ENCODE data around the gene EIF5. TPM values are rescaled to one million over a fixed set of nuclear protein-coding genes. Genes with fewer than 3 reads are reported as not detected.

EIF5 gene
- total and polyA plus RNA-seq, 2 of the 4 experiments (the other 2 are of a cell fraction) = 181 to 241 TPM

- ChIA-PET CTCF (interaction anchor here (0.6 to 2.0 kb wide), 16 partner anchors 8 to 1351 kb away, joined by 3 to 17 read pairs (median 4); no protein-coding TSS in a partner anchor), POLR2A (ENCODE audit: unreplicated experiment) (interaction anchor here (0.8 kb wide), 2 partner anchors 47 to 57 kb away, joined by 3 to 5 read pairs; partner anchors contain the start of gene EIF5)
- no peak overlapping the region for H3K18ac ChIP-seq (ENCODE audit: low read depth, low read length)
- ATAC-seq (ENCODE audit: low read depth) (no peak), DNase-seq (no peak)
- no peak overlapping the region for H4K8ac ChIP-seq (ENCODE audit: low read depth in 2 of 2, low read length in 2 of 2)
- H3K4me2 ChIP-seq (ENCODE audit: low read depth, low read length) = no peak overlapping the region
- no peak overlapping the region for H2AFZ ChIP-seq (replicated peaks; ENCODE audit: low read length, poor library complexity)
- H2AK9ac ChIP-seq (replicated peaks; ENCODE audit: low read depth, low read length, poor library complexity) = no peak overlapping the region
- H3K9ac ChIP-seq (ENCODE audit: low read depth, low read length) = no peak overlapping the region
- no peaks in the 10 kb centered on the region for H3K9me3 ChIP-seq (ENCODE audit: control insufficient read depth, insufficient read depth, low read length)
- intact Hi-C loops (cut with micrococcal nuclease) = loop anchor here (2.0 kb wide), 1 partner anchor 46 kb away; no protein-coding TSS in a partner anchor
- H3K4me1 ChIP-seq (ENCODE audit: control insufficient read depth, insufficient read depth, low read length) = peaks cover 15% of the 10 kb centered on the region
- in situ Hi-C loops (cut with MboI; ENCODE audit: low sequenced_read_pairs) = no loop called here
- no peak overlapping the region for H3K4ac ChIP-seq (ENCODE audit: low read depth, low read length)
- H2BK120ac ChIP-seq (ENCODE audit: low read depth, low read length) = no peak overlapping the region
- H3K23ac ChIP-seq (ENCODE audit: low read depth, low read length) = no peak overlapping the region
- peaks cover 0 to 38% of the 10 kb centered on the region in 2 experiments; a peak in 2 of 4 replicates for H3K79me1 ChIP-seq (ENCODE audit: low read depth in 1 of 2, low read length in 2 of 2)
- H4K5ac ChIP-seq (ENCODE audit: low read depth, low read length) = no peak overlapping the region
- H3K4me3 ChIP-seq (ENCODE audit: insufficient read depth, low read depth, low read length) = no peak overlapping the region
- H3K9me1 ChIP-seq (ENCODE audit: insufficient read depth, low read length) = peaks cover 12% of the 10 kb centered on the region
- dilution Hi-C loops (cut with HindIII; ENCODE audit: low sequenced_read_pairs, unreplicated experiment) = no loop called here
- H2BK15ac ChIP-seq (ENCODE audit: low read depth, low read length) = no peak overlapping the region
- H2BK20ac ChIP-seq (ENCODE audit: low read depth, low read length) = no peak overlapping the region
- 88% methylated on average over 4 of the region's 4 CpGs; no CpG with 5 or more reads in 1 of the 2 experiments for WGBS, 2 experiments (ENCODE audit: extremely low coverage in 2 of 2, insufficient read length in 1 of 2)
- no peaks in the 10 kb centered on the region for H3K27me3 ChIP-seq (ENCODE audit: control insufficient read depth, insufficient read depth, low read length)
- no peak overlapping the region for H2AK5ac ChIP-seq (ENCODE audit: low read depth, low read length)
- TF ChIP-seq MAZ (IDR thresholded peaks at IDR 0.05; ENCODE audit: borderline replicate concordance, low read depth, low read length) = no peak
- no peak for TF ChIP-seq CEBPB (IDR thresholded peaks at IDR 0.05; ENCODE audit: low read depth, low read length)
- TF ChIP-seq RAD21 (IDR thresholded peaks at IDR 0.05; ENCODE audit: low read length) = no peak
- TF ChIP-seq FOS (IDR thresholded peaks at IDR 0.05; ENCODE audit: low read depth, low read length) = no peak
- H3K36me3 ChIP-seq (ENCODE audit: control insufficient read depth, insufficient read depth, low read length) = no peaks in the 10 kb centered on the region
- H3K14ac ChIP-seq (replicated peaks; ENCODE audit: low read depth, low read length) = no peak overlapping the region
- H4K91ac ChIP-seq (ENCODE audit: insufficient read depth, low read depth, low read length) = no peak overlapping the region
- no peak overlapping the region for H2BK5ac ChIP-seq (ENCODE audit: low read depth, low read length, poor library complexity, severe bottlenecking)
- H4K20me1 ChIP-seq (ENCODE audit: insufficient read depth, low read length) = peaks cover 94% of the 10 kb centered on the region
- H3K56ac ChIP-seq (ENCODE audit: extremely low read depth, insufficient read depth, low read length) = no peak overlapping the region
- H3K27ac ChIP-seq (ENCODE audit: insufficient read depth, low read length) = no peak overlapping the region
- BruUV-seq (replicated peaks) = no TSS peak
These were observed 56.6 kb downstream of the EIF5 start for GRCh38 chr14:103390605-103391004.
